Measurements from ENCODE around the gene MOGAT1.
A peak's percentile ranks its signal among the peaks of the same experiment; 100 is the strongest.

Gene MOGAT1

GRCh38 chr2:222637067-222637466 lies 34.4 kb upstream of the MOGAT1 start:
- no peak overlapping the region for H3K4me3 ChIP-seq (ENCODE audit: low read depth, low read length)
- in situ Hi-C loops (cut with HindIII; ENCODE audit: low sequenced_read_pairs) = no loop called here
- no peak for TF ChIP-seq CTCF (IDR thresholded peaks at IDR 0.05; ENCODE audit: low read depth, low read length)
- DNase-seq (ENCODE audit: low read depth, low spot score) = no peak

GRCh38 chr2:222641336-222641735 lies 30.1 kb upstream of the MOGAT1 start:
- in situ Hi-C loops (cut with HindIII; ENCODE audit: low sequenced_read_pairs) = no loop called here
- TF ChIP-seq CTCF (IDR thresholded peaks at IDR 0.05; ENCODE audit: low read depth, low read length) = no peak

GRCh38 chr2:222643134-222643533 lies 28.3 kb upstream of the MOGAT1 start:
- no peak for DNase-seq (ENCODE audit: low read depth, low spot score)
- H3K4me3 ChIP-seq (ENCODE audit: low read depth, low read length) = no peak overlapping the region
- in situ Hi-C loops (cut with HindIII; ENCODE audit: low sequenced_read_pairs) = no loop called here
- no peak for TF ChIP-seq CTCF (IDR thresholded peaks at IDR 0.05; ENCODE audit: low read depth, low read length)

More at GRCh38 chr2:222641336-222641735, 30.1 kb upstream of the MOGAT1 start:
- DNase-seq (ENCODE audit: low read depth, low spot score) = peak; percentile 13
- no peak overlapping the region for H3K4me3 ChIP-seq (ENCODE audit: low read depth, low read length)

- no peak overlapping the region for H3K4me3 ChIP-seq (ENCODE audit: low read depth, low read length)
- DNase-seq (ENCODE audit: low read depth, low spot score) = no peak
- in situ Hi-C loops (cut with HindIII; ENCODE audit: low sequenced_read_pairs) = no loop called here
- no peak for TF ChIP-seq CTCF (IDR thresholded peaks at IDR 0.05; ENCODE audit: low read depth, low read length)
Observed at GRCh38 chr2:222646008-222646407, 25.4 kb upstream of the MOGAT1 start.

GRCh38 chr2:222649801-222650200 lies 21.7 kb upstream of the MOGAT1 start:
- no peak overlapping the region for H3K4me3 ChIP-seq (ENCODE audit: low read depth, low read length)

GRCh38 chr2:222651718-222652418 lies 19.6 kb upstream of the MOGAT1 start:
- in situ Hi-C loops (cut with HindIII; ENCODE audit: low sequenced_read_pairs) = no loop called here
- DNase-seq (ENCODE audit: low read depth, low spot score) = no peak
- H3K4me3 ChIP-seq (ENCODE audit: low read depth, low read length) = no peak overlapping the region
- no peak for TF ChIP-seq CTCF (IDR thresholded peaks at IDR 0.05; ENCODE audit: low read depth, low read length)

More at GRCh38 chr2:222649801-222650200, 21.7 kb upstream of the MOGAT1 start:
- DNase-seq (ENCODE audit: low read depth, low spot score) = no peak
- TF ChIP-seq CTCF (IDR thresholded peaks at IDR 0.05; ENCODE audit: low read depth, low read length) = no peak
- in situ Hi-C loops (cut with HindIII; ENCODE audit: low sequenced_read_pairs) = no loop called here
